GM21737 (cell line): Measurements from ENCODE around the gene GOLGA8R.
"Not testable (repeated sequence)": the region's sequence is repeated elsewhere in the genome, so short reads cannot be mapped to it uniquely, and the experiment has no call there.

Source experiments
- ATAC-seq: cut with Tn5 transposase; IDR thresholded peaks from one replicate; pipeline ENCODE4 v1.9.1; 2021; ENCODE audit warnings: mild to moderate bottlenecking, moderate library complexity; ENCODE audit not compliant: unreplicated experiment

The GOLGA8R gene

GRCh38 chr15:30414160-30414559 lies at the start of gene GOLGA8R:
TSS of gene GOLGA8R (minus strand) at chr15:30414260. CDS start at chr15:30414162, 98 bp downstream.
- not testable (repeated sequence) for ATAC-seq

DNA sequence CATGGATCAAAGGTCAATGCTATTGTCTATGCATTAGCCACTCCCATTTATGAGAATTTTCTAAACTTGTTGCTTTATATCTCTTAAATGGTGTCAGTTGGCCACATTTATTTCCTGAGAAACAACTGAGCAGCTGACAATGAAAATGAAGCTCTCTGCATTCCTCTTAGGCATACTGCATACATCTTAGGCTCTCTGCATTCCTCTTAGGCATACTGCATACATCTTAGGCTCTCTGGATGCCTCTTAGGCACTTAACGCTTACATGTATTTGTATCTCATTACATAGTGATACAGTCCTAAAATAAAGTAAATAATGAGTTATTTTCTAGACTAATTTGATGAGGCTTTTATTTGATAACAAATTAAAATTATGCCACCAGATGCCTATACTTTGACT lies 49.8 kb upstream of the GOLGA8R start:
- not testable (repeated sequence) for ATAC-seq

- not testable (repeated sequence) for ATAC-seq
These were observed 48.1 kb upstream of the GOLGA8R start for GRCh38 chr15:30462176-30462575.

- not testable (repeated sequence) for ATAC-seq
These were observed 38.6 kb upstream of the GOLGA8R start for GRCh38 chr15:30452702-30453101.

DNA sequence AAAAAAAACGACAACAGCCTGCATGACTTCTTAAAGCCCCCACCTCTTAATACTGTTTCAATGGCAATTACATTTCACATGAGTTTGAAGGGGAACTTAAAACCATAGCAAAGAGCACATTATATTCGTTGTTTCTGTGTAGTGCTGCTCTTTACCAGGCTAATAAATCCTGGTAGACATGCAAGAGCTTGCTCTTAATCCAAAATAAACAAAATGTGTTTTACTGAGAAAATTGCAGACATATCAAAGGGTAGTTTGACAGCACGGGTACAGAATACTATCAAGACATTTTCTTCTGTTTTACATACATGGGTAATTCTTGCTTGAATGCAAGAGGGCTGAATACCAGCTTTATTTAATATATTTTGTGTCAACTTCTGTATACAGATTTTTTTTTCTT lies 24.3 kb upstream of the GOLGA8R start:
- not testable (repeated sequence) for ATAC-seq

DNA sequence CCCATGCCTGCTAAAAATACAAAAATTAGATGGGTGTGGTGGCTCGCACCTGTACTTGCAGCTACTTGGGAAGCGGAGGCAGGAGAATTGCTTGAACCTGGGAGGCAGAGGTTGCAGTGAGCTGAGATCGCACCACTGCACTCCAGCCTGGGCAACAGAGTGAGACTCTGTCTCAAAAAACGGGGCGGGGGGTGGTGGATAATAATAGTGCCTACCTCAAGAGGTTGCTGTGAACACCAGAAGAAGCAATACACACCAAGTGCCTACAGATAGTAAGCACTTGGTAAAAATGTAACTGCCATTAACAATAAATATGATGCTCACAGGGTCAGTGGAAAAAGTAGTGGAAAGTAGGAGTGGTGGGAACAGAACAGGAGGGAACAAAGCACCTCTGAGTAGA lies 21.8 kb upstream of the GOLGA8R start:
- not testable (repeated sequence) for ATAC-seq

- ATAC-seq: not testable (repeated sequence)
These were observed 6.7 kb upstream of the GOLGA8R start for GRCh38 chr15:30420723-30421122.

- ATAC-seq: not testable (repeated sequence)
These were observed 6.4 kb downstream of the GOLGA8R start for GRCh38 chr15:30407636-30408035.

- not testable (repeated sequence) for ATAC-seq
These were observed 15.1 kb downstream of the GOLGA8R start for GRCh38 chr15:30398988-30399387.

- ATAC-seq: not testable (repeated sequence)
These were observed 20.4 kb downstream of the GOLGA8R start for GRCh38 chr15:30393664-30393991.

GRCh38 chr15:30392766-30393663 lies 21.0 kb downstream of the GOLGA8R start, which contains the start of gene CHRFAM7A:
TSS of gene CHRFAM7A (minus strand) at chr15:30393540. CDS start at chr15:30383351, 10,189 bp downstream.
- not testable (repeated sequence) for ATAC-seq

DNA sequence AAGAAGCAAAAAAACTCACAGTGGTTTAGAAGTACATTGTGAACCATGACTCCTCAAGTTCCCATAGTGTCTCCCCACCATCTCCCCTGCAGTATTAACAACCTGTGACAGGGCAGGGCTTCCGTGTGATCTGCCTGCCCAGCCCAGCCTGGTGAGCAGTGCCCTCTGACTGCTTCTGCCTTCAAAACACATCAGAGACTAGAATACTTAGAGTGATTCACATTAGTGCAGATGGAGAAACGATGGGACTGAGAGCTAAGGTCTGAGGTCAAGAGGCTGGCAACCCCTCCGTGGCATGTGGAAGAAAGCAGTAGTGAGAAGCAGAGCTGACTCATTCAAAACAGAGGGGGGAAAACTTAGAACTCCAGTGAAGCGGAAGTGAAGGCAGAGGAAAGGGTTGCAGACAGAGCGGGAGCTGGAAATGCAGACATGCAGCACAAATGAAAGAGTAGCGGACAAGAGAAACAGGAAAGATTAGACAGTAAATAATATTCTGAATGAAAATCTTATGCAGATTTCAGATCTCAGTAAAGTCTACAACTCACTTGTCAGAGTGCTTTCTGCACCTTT lies 27.7 kb downstream of the GOLGA8R start:
- not testable (repeated sequence) for ATAC-seq

DNA sequence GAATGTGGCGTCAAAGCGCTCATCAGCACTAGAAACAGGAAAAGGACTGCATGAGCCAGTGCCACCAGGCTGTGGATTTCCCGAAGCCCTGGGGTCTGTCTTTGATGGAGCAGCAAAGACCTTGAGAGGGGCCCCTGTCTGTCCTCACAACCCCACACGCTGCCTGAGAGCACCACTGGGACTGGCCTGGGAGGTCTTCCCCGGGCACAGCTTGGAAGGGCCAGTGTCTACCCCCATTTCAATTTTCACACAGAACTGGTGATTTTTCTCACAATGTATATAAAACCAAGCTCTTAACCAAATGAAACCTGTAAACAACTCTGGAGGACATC lies 37.0 kb downstream of the GOLGA8R start:
- not testable (repeated sequence) for ATAC-seq

DNA sequence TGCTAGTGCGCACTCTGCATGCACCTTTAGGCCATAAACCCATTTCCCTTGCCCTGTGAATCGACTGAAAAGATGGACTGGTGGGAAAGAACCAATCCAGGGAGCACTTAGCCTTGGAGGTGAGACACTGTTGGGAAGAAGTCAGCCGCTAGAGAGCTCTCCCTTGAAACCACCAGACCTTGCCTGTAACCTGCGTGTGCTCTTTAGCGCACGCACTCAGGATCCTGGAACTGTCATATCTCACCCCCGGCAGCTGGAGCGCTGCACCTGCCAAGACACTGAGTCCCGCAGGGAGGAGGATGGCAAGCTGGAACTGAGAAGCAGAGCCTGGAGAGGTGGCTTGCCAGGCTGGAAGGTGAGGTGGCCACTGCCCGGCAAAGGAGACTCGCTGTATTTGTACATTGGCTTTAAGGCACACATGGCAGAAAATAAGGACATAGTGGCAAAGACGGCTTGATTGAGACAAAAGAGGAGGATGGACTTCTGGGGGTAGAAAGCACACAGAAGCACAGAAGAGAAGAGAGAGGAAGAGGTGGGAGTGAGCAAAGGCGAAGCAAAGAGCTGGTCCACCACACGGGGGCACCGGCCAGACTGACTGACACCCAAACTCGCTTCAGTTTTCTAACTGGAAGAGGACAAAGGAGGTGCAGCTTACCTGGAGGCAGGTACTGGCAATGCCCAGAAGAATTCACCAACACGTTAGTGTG lies 37.5 kb downstream of the GOLGA8R start:
- not testable (repeated sequence) for ATAC-seq

GRCh38 chr15:30375872-30376271 lies 38.2 kb downstream of the GOLGA8R start:
- ATAC-seq: not testable (repeated sequence)

GRCh38 chr15:30374862-30375261 lies 39.2 kb downstream of the GOLGA8R start:
- not testable (repeated sequence) for ATAC-seq

DNA sequence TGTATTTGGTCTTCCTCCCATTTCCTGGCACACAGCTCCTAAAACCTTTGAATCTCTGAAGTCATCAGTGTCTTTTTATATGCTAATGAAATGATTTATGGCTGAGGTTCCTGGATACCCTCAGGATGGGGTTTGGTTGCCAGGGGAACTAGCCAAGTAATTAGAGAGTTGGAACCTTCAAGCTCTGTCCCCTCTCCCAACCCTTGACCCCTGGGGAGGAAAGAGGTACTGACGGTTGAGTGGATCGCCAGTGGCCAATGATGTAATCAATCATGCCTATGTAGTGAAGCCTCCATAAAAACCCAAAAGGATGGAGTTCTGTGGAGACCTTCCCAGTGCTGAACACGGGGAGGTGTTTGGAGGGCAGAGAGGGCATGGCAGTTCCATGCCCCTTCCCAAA lies 45.8 kb downstream of the GOLGA8R start:
- not testable (repeated sequence) for ATAC-seq

GRCh38 chr15:30367246-30367645 lies 46.8 kb downstream of the GOLGA8R start:
- ATAC-seq: not testable (repeated sequence)

DNA sequence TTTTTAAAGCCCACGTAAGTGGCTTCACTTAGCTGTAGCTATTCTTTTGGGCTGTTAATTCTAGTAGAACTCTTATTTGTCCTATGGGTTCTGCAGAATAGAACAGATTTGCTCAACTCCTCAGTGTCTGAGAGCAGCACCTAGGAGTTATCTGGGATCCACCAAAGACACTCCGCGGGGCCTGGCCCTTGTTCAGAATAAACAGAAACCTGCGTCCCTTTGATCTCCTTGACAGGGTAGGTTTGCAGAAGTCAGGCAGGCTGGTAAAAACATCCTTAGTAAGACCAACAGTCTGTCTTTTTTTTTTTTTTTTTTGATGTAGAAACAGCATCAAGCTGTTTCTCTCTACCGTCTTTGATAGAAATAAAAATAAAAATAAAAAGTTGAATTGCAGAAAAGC lies 52.7 kb downstream of the GOLGA8R start:
- ATAC-seq: not testable (repeated sequence)

GRCh38 chr15:30360990-30361389 lies 53.1 kb downstream of the GOLGA8R start:
- ATAC-seq: not testable (repeated sequence)

DNA sequence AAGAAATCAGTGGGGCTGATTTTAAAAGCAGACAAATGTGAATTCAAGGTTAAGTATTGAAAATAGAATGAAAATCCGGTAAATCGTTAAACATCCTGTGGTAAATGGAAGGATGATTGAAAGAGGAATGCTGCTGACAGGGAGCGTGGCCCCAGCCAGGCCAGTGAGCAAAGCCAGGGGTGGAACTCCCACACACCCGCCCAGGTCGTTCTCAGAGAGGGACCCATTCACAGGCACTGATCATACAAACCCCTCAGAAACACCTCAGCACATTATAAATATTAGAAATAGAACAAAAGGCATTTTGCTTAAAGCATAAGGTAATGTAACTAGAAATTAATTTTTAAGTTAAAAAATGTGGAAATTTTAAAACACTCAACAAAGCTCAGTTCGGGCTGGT lies 59.0 kb downstream of the GOLGA8R start:
- ATAC-seq: not testable (repeated sequence)
